ENCODE measurements around the gene HEATR5A. TPM values are rescaled to one million over a fixed set of nuclear protein-coding genes. Genes with fewer than 3 reads are reported as not detected.
A peak's percentile ranks its signal among the peaks of the same experiment; 100 is the strongest.

HEATR5A gene
- polyA plus RNA-seq, 2 of the 4 experiments (the other 2 are of a cell fraction), result 29.5 to 49.5 TPM

- Histone ChIP-seq H3K4me2 (no peak overlapping the region), H3K4me1 (no peaks in the 10 kb centered on the region), H3K27ac (no peak overlapping the region), H3K9me3 (no peaks in the 10 kb centered on the region), H3K4me3 (no peak overlapping the region)
- CTCF ChIA-PET, result interaction anchor here (0.6 to 1.6 kb wide), 9 partner anchors 12 to 79 kb away, joined by 3 to 6 read pairs (median 4); no protein-coding TSS in a partner anchor
- FAIRE-seq, result no peak
- peak in 1 of 2 experiments; percentile 54 for DNase-seq (ENCODE audit: low read depth in 1 of 2, low spot score in 1 of 2)
- peak; percentile 96 for ATAC-seq
- POLR2A ChIA-PET, result interaction anchor here (0.8 kb wide), 1 partner anchor 79 kb away, joined by 4 read pairs; the partner anchor contains the start of gene HECTD1
- WGBS (ENCODE audit: missing lambda C conversion rate), result 68% methylated on average over 12 of the region's 12 CpGs
- TF ChIP-seq MAX (IDR thresholded peaks at IDR 0.05) (peak; percentile 64; the same call in 1 of the 2 replicates), RAD21 (conservative IDR thresholded peaks at IDR 0.05 in 1 of 2, IDR thresholded peaks at IDR 0.05 in 1 of 2) (peak in 1 of 2 experiments; percentile 22; a peak in 1 of 5 replicates), MYC (IDR thresholded peaks at IDR 0.05; ENCODE audit: borderline replicate concordance, low read length) (no peak)
- TF ChIP-seq, protein P1, sequence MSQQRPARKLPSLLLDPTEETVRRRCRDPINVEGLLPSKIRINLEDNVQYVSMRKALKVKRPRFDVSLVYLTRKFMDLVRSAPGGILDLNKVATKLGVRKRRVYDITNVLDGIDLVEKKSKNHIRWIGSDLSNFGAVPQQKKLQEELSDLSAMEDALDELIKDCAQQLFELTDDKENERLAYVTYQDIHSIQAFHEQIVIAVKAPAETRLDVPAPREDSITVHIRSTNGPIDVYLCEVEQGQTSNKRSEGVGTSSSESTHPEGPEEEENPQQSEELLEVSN (IDR thresholded peaks at IDR 0.05; ENCODE audit: borderline replicate concordance, low read depth), result 0 out of 2 replicates have a peak, but pooled peaks have one; percentile 56
These were observed 133.7 kb downstream of the HEATR5A start for GRCh38 chr14:31286456-31287293.

DNA sequence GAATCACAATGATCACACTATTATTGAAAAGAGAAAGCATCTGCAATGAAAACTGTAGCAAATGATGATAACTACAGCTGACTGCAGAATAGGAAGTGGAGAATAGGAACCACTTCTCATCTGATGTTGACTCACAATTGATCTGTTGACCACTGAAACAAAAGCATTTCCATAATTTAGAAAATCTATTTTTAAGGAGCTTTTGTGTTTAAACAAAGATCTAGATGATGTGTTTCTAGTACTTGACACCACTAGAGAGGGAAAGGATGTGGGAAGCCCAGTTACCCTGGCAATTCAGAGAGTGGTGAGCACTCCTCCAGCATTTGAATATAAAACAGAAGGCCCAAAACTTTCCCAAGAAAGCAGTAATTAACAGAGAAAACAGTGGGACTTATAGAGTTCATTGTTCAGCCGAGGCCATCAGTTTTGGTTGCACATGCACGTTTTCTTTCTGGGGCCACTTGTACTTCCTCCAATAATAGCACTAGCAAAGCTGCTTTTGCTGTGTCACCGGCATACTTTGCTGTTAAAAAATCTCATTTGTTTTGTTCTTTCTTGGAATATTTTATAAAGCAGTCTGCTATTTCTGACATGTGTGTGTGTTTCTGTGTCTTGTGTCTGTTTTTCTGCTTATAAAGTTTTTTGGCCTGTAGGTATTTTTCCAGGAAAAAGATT is 136.6 kb downstream of the HEATR5A start:
- no peaks in the 10 kb centered on the region for H3K9me3 ChIP-seq
- peak overlapping the region in 1 of 2 experiments; percentile 25; a peak in 1 of 6 replicates for H3K27ac ChIP-seq
- no peaks in the 10 kb centered on the region for H3K4me1 ChIP-seq
- POLR2A ChIA-PET, result no interaction called here
- no peak for ATAC-seq
- no peak overlapping the region for H3K4me3 ChIP-seq
- no peak for TF ChIP-seq USF2 (IDR thresholded peaks at IDR 0.05)
- TF ChIP-seq CBX8 (IDR thresholded peaks at IDR 0.05), result no peak
- TF ChIP-seq, protein P2, sequence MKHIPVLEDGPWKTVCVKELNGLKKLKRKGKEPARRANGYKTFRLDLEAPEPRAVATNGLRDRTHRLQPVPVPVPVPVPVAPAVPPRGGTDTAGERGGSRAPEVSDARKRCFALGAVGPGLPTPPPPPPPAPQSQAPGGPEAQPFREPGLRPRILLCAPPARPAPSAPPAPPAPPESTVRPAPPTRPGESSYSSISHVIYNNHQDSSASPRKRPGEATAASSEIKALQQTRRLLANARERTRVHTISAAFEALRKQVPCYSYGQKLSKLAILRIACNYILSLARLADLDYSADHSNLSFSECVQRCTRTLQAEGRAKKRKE (CRISPR knock-in tag; IDR thresholded peaks at IDR 0.05; ENCODE audit: low read depth), result no peak
- no peak for TF ChIP-seq HOXA7 (CRISPR knock-in tag; IDR thresholded peaks at IDR 0.05)
- no peak for TF ChIP-seq FOXS1 (CRISPR knock-in tag; IDR thresholded peaks at IDR 0.05)
- TF ChIP-seq MYC (IDR thresholded peaks at IDR 0.05; ENCODE audit: borderline replicate concordance, low read length), result no peak
- TF ChIP-seq KDM5A (IDR thresholded peaks at IDR 0.05), result no peak
- TF ChIP-seq SREBF2 (IDR thresholded peaks at IDR 0.05), result no peak
- TF ChIP-seq RFX5 (IDR thresholded peaks at IDR 0.05), result no peak
- no peak for TF ChIP-seq NR3C1 (IDR thresholded peaks at IDR 0.05)
- no peak for TF ChIP-seq HOXB13 (CRISPR knock-in tag; IDR thresholded peaks at IDR 0.05; ENCODE audit: low read depth)
- no peak for TF ChIP-seq CBX2 (IDR thresholded peaks at IDR 0.05; ENCODE audit: borderline replicate concordance, low read depth)
- TF ChIP-seq, protein P3, sequence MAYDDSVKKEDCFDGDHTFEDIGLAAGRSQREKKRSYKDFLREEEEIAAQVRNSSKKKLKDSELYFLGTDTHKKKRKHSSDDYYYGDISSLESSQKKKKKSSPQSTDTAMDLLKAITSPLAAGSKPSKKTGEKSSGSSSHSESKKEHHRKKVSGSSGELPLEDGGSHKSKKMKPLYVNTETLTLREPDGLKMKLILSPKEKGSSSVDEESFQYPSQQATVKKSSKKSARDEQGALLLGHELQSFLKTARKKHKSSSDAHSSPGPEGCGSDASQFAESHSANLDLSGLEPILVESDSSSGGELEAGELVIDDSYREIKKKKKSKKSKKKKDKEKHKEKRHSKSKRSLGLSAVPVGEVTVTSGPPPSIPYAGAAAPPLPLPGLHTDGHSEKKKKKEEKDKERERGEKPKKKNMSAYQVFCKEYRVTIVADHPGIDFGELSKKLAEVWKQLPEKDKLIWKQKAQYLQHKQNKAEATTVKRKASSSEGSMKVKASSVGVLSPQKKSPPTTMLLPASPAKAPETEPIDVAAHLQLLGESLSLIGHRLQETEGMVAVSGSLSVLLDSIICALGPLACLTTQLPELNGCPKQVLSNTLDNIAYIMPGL (CRISPR knock-in tag; IDR thresholded peaks at IDR 0.05; ENCODE audit: borderline replicate concordance), result no peak
- no peak for TF ChIP-seq RARB (CRISPR knock-in tag; IDR thresholded peaks at IDR 0.05)
- TF ChIP-seq, protein P1 (IDR thresholded peaks at IDR 0.05; ENCODE audit: borderline replicate concordance, low read depth), result no peak
- CTCF ChIA-PET, result no interaction called here
- no peak for DNase-seq (ENCODE audit: low read depth in 1 of 2, low spot score in 1 of 2)
- H3K4me2 ChIP-seq, result no peak overlapping the region
- no peak for FAIRE-seq
- 80% methylated on average over 3 of the region's 3 CpGs for WGBS (ENCODE audit: missing lambda C conversion rate)
